ENCODE data around the gene AGMAT.
"Not testable (repeated sequence)": the region's sequence is repeated elsewhere in the genome, so short reads cannot be mapped to it uniquely, and the experiment has no call there.

The AGMAT gene

DNA sequence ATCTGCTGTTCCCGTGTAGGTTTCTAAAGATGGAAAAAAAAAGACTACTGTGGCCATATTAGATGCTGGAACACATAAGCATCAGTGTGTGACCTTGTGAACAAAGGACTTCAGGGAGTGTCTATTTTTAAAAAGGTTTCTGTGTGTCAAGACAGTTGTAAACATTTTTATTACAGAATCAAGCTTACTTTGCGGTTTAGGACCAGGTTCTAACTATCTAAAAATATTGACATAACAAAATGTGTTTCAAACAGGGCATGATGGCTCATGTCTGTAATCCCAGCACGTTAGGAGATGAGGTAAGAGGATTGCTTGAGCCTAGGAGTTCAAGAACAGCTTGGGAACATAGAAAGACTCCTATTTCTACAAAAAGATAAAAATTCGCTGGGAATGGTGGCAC lies 25.3 kb upstream of the AGMAT start:
- FAIRE-seq, result no peak

DNA sequence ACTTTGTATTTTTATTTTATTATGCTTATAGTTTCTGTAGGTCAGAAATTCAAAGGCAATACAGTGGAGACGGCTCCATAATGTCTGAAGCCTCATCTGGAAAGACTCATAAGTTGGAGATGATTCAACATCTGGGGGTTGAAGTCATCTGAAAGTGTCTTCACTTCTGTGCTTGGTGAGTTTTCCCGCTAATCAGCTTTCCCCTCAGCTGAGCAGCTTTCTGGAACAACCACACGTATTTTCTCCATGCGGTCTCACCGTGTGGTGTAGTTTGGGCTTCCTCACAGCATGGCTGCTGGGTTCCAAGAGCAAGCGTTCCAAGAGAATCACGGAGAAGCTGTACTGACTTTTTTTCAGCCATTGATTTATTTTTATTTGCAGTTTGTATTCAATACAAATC lies 24.8 kb upstream of the AGMAT start:
- FAIRE-seq, result no peak

DNA sequence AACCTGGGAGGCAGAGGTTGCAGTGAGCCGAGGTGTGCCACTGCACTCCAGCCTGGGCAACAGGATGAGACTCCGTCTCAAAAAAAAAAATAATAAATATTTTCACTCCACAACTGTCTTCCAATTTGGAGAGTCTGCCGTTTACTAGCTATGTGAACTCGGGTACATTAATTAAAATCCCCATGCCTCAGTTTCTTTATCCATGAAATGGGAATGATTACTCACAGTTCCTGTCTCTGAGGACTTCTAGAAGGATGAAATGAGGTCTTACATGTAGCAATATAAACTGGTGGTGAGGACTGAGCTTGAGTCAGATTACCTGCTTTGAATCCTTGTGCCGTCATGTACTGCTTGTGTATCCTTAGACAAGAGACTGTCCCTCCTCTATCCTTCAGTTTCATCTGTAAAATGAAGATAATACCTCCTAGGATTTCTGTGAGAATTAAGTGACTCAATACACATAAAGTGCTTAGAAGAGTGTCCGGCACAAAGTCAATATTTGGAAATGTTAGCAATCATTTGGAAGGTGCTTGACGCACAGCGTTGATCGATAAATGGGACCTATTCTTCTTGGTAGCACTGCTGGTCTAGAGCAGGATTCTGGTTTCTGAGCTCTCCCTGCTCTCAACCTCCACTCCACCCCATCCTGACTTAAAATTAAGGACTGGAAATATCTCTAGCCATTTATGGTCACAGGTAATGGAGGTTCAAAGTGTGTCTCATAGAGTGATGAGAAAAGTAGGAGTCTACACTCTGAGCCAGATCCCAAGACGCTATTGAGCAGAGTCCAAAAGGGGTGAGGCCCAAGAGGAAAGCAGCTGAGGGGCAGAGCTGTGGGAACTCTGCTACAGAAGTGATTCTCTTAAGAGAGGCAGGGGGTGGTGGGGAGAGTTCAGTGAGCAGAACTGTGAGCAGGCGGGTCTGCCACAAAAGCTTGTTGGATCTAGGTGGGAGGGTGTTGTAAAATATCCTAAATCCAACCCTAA lies 20.8 kb upstream of the AGMAT start:
- FAIRE-seq, result no peak

DNA sequence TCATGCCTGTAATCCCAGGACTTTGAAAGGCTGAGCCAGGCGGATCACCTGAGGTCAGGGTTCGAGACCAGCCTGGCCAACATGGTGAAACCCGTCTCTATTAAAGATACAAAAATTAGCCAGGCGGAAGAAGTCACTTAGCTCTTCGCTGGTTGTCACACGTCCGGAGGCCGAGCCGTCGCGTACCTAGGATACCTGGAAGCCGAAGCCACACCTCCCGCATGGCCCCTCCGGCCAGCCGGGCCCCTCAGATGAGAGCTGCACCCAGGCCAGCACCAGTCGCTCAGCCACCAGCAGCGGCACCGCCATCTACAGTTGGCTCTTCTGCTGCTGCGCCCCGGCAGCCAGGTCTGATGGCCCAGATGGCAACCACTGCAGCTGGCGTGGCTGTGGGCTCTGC lies 19.5 kb upstream of the AGMAT start:
- not testable (repeated sequence) for FAIRE-seq

DNA sequence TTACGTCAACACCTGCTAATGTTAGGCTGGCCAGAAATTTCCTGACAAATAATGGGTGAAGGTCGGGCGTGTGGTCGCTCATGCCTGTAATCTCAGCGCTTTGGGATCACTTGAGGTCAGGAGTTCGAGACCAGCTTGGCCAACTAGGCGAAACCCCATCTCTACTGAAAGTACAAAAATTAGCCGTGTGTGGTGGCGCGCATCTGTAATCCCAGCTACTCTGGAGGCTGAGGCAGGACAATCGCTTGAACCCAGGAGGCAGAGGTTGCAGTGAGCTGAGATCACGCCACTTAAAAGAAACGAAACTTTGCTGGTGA lies 19.1 kb upstream of the AGMAT start:
- FAIRE-seq, result not testable (repeated sequence)

DNA sequence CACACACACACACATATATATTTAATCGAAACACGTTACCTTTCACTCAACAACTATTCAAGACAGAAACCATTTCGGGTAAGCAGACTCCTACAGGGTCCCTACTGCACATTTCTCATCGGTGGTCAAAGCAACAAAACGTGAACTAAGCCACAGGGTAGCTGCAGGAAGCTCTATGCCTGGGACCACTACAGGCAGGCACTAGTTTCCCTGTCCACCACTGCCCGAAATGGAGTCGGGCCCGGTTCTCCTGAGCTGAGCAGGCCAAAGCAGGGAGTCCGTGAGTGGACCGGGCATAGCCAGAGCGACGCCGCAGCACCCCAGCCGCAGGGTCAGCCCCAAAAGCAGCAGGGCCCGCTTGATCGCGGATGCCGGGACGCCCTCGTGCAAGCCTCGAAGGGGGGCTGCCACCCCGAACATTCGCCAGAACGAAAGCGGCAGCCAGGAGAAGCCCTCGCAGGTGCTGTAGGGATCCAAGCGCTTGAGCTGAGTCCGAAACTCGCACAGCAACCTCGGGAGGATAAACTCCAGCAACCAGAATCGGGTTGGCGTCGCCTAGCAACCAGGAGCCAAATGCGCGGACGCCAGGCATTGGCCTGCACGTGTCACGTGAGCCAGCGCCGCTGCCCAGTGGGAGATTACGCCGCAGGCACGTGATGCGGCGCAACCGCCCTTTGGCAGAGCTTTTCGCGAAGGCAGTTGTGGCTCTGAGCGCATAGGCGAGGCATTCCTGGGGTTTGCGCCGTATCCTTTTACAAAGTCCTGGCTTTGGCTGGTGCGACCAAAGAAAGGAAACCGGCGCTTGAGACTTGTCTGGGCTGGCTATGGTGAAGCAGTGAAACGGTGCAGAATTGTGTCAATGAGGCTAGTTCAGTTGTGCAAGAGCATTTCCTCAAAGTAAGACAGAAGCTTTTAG lies 18.5 kb upstream of the AGMAT start:
- FAIRE-seq, result no peak

DNA sequence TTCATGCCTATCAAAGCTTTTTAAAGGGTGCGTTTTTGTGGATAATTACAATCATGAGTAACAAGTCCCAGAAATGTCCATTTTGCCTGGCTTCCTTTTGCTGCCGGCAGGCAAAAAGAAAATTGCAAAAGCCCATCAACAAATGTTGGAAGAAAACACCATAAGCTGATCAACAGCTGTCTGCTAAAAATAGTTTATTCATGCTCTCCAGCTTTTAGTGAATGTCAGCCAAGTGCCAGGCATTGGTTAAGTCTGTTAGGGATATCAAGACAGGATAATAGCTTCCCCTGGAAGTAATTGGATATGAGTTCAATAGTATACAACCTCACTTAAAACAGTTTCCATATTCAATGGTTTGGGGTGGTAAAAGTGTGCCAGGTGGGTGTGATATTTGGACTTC lies 13.6 kb upstream of the AGMAT start:
- no peak for FAIRE-seq

DNA sequence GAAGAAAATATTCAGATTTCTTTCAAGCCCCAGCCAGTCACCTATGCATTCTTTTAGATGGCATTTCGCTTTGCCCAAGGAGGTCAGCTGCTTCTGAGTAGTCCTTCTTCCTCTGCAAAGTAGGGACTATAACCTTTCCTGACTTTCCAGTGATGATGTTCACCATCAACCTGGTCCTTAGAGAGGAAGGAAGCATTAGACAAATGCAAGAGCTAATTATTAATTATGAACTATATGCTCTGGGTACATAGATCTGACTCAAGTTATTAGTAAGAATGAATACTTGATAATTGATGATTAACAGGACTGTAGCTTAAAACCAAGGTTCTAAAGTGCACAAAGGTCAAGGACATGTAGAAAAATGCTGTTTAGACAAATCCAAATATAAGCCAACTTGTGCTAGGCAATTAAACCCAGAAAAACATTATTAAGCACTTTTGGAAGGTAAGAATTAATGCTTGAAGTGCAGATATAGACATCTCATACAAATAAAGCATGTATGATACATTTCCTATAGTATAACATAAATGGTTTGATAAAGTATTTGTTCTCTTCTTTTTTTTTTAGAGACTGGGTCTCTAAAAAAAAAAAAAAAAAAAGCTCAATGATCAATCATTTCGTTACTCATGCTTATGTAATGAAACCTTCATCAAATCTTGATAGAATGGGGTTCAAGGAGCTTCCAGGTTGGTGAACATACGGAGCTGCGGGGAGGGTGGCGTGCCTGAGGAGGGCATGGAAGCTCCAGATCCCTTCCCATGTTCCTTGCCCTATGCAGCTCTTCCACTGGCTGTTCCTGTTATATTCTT lies 11.2 kb upstream of the AGMAT start:
- no peak for FAIRE-seq

DNA sequence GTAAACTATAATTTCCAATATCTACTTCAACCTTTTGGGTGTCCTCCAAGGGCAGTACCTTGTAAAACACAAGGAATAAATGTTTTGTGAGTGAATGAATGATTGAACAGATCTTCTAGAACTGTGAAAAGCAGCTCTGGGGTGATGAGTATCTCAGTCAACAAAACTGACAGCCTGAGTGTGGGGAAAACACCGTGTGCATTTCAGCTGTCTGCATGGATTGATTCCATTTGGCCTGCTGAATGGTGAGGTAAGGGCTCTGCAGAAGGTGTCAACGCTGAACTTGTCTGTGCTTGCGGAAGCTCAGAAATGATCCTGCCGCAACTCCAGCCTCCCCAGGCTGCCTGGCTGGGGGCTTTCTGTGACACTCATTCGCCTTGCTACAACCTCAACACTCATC lies 7.4 kb upstream of the AGMAT start:
- FAIRE-seq, result no peak

DNA sequence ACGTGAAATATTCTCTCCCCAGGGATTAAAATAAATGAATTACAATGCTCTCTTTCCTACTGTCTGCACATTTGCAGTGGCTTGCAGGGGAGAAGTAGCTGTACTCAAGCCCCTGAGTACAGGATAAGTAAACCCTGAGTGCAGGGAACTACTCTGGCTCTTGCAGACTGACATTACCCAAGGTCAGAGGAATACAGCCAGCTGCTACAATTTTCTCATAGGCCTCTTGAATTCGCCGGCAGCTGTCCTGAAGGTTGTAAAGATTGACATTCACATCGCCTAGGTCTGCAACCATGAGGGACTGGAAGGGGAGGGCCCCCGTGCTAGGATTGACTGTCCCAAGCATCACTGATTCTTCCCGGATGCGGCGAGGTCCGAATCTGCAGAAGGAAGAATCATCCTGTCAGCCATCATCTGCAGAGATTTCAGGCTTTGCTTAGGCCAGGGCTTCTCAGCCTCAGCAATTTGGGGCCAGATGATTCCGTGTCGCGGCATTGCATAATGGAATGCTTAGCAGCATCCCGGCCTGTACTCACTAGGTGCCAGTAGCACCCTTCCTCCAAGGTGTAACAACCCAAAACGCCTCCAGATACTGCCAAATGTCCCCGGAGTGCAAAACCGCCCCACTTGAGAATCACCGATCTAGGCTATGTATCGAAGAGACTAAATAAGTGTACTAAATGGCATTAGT lies 1.7 kb downstream of the AGMAT start:
- FAIRE-seq, result no peak

DNA sequence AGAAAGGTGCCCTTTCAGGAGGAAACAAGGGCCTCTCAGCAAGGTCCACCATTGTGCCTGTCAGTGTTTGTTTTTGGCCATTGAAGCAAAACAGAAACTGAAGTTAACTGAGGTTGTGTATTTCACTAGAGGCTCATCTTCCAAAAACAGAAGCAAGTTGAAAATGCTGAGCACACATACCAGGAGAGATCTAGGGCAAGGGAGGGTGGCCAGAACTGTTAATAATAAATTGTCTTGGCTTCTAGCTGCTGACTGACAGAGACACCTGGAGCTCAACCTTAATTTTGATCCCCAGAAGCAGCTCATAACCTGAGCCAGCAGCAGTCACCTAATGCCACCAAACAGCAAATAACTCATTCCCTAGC lies 5.2 kb downstream of the AGMAT start:
- no peak for FAIRE-seq

DNA sequence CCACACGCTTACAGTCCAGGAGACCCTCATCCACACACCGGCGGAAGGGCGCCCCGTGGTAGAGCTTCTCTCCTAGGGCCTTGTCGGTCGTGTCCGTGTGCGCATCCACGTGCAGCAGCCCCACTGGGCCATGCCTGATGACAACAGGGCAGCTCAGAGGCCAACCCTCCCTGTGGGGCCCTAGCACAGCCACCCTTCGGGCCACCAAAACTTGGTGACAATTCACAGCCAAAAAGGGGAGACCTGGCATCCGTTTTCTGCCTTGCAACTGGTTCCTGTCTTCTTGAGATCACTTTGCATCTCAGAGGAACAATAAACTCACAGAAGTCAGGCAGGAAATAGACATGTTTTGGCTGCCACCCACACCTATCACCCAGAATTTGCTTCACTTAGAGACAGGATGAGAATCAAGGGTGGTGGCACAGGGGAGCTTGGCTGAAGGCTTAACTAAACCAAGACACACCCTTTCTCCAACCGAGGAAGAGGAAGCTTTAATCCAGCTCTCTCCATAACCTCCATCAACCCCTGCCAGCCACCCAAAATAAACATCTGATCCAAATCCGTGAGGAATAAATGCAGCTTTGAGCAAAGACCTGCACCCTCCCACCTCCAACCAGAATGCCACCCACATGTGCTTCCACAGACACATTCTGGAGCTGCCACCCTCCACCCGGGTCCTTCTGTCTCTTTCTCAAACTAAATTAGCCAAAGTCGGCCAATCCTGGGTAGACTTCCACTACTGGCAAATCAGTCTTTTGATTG lies 5.7 kb downstream of the AGMAT start:
- FAIRE-seq, result no peak

DNA sequence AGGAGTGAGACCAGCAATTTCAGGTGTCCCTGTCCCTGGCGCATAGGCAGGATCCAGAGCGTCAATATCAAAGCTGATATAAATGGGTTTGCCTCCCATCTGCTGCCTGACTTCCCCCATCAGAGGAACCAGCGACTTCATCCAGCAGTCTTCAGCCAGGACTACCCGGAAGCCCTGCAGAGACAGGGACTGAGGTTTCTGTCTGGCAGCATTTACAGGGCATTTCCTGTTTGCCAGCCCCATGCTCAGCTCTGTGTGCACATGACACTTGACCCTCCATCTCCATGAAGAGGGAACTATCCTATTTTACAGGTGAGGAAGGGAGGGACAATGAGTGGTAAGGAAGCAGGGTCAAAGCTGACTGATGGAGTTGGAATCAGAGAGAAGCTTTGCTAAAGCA lies 7.2 kb downstream of the AGMAT start:
- FAIRE-seq, result no peak

DNA sequence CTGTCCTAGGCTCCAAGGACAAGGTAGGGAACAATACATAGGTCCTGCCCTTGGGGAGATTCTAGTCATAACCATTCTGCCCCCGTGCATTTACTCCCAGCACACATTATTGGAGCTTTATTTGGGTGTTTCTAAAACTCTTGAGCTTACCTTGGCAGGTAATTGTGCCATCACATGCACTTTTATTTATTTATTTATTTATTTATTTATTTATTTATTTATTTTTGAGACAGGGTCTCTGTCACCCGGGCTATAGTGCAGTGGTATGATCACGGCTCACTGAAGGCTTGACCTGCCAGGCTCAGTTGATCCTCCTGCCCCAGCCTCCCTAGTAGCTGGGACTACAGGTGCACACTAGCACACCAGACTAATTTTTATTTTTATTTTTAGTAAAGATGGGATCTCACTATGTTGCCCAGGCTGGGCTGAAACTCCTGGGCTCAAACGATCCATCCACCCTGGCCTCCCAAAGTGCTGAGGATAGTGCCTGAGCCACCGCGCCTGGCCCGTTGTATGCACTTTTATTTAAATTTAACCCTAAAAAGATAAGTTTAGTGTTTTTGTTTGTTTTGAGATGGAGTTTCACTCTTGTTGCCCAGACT lies 9.2 kb downstream of the AGMAT start:
- FAIRE-seq, result no peak

DNA sequence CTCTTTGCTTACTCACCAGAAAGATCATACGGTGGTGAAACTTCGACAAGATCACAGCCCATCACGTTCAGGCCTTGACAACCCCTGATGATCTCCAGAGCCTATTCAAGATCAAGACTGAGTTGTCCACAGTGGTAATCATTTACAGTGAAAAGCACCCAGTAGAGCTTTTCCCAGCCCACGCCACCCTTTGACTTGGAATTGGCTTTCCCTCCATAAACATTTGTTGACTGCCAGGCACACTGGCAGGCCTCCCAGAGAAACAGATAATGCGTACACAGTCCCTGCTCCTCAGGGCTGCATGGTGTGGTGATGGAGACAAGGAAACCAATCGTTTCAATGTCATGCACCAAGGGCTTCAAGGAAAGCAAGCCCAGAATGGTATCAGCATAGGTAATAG lies 10.1 kb downstream of the AGMAT start:
- FAIRE-seq, result no peak

DNA sequence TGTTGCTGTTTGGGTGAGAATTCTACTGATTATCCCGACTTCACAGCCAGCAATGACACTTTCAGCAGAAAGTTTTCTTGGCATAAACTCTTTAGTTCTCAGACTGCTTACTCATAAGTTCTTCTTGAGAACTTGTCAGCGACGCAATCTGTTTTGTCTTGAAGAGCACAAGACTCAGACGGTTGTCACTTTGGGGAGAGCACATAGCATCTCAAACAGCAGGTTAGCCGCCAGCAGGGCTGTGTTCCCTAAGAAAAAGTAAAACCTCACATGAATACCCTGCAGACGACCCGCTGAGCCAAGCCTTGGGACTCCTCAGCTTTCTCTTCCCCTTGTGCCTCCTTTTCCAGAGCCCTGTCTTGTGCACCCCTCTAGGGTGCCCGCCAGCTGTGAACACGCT lies 11.4 kb downstream of the AGMAT start:
- FAIRE-seq, result no peak

DNA sequence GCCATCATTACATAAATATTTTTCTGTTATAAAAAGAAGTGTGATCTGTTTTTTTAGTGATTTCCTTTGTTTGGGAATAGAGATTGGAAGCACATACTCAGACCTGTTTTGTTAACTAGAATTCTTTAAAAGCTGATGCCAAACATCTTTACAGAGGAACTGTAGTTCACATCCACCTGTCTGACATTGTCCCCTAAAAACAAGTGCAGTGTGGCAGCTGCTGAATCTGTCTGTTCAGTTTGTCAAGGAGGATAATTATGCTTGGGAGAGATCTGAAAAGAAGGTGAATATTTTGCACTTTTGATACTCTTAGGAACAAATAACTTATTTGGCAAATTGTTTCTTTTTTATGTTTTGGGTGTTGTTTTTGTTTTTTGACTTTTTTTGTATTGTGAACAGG lies 13.6 kb downstream of the AGMAT start:
- no peak for FAIRE-seq

DNA sequence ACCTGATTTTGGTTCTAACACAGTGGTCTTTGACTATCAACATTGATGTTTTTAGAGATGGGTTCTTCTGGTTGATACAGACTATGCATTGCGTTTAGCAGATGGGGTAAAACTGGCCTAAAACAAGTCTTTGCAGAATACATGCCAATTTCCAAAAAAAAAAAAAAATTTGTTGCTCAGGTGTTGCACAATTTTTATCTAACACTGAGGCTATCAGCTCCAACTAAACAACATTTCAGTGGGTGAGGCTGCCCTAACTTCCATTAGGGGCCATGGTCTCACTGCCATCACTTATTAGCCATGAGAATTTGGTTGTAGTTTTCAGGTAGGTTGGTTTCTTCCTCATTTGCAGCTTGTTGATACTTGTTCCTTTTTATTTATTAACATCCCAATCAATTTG lies 14.0 kb downstream of the AGMAT start:
- no peak for FAIRE-seq

DNA sequence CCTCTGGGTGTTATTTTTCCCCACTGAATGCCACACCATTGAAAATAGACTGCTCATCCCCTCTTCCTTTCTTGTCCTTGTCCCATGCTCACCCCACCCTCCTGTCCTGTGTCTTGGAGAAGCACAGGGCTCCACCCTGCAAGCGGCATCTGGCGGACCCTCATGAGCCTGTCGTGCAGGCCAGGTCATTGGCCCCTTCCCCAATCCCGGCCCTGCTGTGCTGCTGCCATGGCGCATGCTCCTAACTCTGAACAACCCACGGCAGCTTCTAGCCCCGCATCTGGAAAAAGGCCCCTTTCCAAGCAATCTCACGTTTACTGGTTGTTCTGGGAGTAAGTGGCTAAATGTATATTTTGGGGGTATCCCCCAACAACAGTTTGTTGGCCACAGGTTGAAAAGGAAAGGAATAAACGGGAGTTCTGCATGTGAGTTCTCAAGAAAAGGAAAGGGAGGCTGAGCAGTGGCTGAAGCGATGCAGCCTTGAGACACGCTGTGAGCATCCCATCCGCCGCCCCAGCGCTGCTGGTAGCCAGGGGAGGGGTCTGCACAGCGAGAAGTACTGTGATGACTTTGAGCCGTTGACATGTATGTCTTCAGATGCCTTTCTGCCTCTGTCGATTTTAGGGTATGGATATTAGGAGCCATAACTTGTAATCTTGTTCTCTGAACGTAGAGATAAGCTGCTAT lies 16.3 kb downstream of the AGMAT start:
- no peak for FAIRE-seq

DNA sequence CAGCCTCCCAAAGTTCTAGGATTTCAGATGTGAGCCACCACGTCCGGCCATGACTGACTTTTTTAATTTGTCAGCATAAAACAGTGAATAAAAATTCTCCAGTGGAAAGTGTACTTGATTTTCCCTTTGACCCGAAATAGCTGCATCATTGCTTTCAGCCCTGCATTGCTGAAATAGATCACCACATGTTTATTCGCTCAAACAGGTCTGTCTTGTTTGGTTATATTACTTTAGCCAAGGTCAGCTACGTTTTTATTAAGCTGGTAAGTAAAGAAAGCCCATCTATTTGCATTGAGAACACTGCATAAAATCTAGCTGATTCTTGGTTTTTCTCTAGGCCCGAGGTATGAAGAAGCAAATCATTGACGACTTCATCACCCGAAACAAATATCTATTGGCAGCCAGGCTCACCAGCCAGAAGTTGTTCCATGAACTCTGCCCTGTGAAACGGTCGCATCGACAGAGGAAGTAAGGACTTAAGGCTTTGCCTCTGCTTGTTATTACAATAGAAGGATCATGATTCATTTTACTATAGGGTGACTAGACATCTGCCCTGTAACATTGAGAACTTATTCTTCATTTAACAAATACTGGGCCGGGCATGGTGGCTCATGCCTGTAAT lies 25.6 kb downstream of the AGMAT start:
- FAIRE-seq, result no peak
